HEK293T (cell line): ENCODE measurements around the gene ZNF2.

ENCODE experiments used
- ARNT ChIP-seq: fragments of 450-650 bp; IDR thresholded peaks from 2 replicates; pipeline ENCODE4 v1.6.1; 2017; ENCODE audit warnings: mild to moderate bottlenecking
- BHLHE40 ChIP-seq: fragments of 450-650 bp; IDR thresholded peaks from 2 replicates; pipeline ENCODE4 v1.6.1; 2016; ENCODE audit warnings: mild to moderate bottlenecking, moderate library complexity, borderline replicate concordance
- ELF4 ChIP-seq: fragments of 450-650 bp; IDR thresholded peaks from 2 replicates; pipeline ENCODE4 v1.6.1; 2017; ENCODE audit warnings: antibody characterized with exemption
- FOXK2 ChIP-seq: fragments of 450-650 bp; IDR thresholded peaks from 2 replicates; pipeline ENCODE4 v1.6.1; 2016; ENCODE audit warnings: mild to moderate bottlenecking
- L3MBTL2 ChIP-seq: fragments of 450-650 bp; conservative IDR thresholded peaks from 2 replicates; pipeline ENCODE4 v1.6.1; 2016; ENCODE audit warnings: mild to moderate bottlenecking
- SP1 ChIP-seq: fragments of 450-650 bp; IDR thresholded peaks from 2 replicates; pipeline ENCODE4 v1.6.1; 2017
- SUZ12 ChIP-seq: fragments of 450-650 bp; IDR thresholded peaks from 2 replicates; pipeline ENCODE4 v1.6.1; 2016; ENCODE audit warnings: mild to moderate bottlenecking

- TF ChIP-seq ARNT (no peak), SP1 (no peak), ELF4 (no peak), L3MBTL2 (no peak), BHLHE40 (no peak), SUZ12 (no peak), FOXK2 (no peak)
Observed at GRCh38 chr2:95225658-95226057, 60.0 kb downstream of the ZNF2 start.
